GM18858 (cell line): ENCODE results near the gene ATP6V1D.
"Not testable (repeated sequence)": the region's sequence is repeated elsewhere in the genome, so short reads cannot be mapped to it uniquely, and the experiment has no call there.

Source experiments
- ATAC-seq: cut with Tn5 transposase; IDR thresholded peaks from one replicate; pipeline ENCODE4 v1.9.1; 2021; ENCODE audit not compliant: unreplicated experiment

Gene ATP6V1D

DNA sequence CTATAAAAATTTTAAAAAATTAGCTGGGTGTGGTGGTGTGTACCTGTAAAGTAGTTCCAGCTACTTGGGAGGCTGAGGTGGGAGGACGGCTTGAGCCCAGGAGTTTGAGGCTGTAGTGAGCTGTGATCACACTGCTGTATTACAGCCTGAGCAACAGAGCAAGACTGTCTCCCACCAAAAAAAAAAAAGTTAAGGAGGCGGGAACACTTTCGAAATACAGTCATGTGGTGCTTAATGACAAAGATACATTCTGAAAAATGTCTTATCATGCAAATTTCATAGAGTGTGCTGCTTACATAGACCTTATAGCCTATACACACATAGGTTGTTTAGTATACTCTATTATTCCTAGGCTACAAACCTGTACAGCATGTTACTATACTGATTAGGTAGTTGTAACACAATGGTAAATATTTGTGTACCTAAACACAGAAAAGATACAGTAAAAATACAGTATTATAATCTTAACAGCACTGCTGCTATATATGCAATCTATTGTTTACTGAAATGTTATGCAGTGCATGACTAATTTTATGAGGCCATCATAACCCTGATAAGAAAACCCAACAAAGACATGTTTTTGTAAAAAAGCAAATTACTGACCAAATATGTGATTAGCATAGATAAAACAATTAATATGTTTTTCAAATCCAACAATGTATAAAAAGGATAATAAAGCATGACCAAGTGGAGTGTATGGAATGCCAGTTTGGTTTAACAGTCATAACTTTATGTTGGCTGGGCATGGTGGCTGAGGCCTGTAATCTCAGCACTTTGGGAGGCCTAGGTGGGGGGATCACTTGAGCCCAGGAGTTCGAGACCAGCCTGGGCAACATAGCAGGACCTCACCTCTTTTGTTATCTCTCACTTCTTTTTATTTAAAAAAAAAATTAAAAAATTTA, 11.9 kb upstream of the ATP6V1D start:
- ATAC-seq: no peak

DNA sequence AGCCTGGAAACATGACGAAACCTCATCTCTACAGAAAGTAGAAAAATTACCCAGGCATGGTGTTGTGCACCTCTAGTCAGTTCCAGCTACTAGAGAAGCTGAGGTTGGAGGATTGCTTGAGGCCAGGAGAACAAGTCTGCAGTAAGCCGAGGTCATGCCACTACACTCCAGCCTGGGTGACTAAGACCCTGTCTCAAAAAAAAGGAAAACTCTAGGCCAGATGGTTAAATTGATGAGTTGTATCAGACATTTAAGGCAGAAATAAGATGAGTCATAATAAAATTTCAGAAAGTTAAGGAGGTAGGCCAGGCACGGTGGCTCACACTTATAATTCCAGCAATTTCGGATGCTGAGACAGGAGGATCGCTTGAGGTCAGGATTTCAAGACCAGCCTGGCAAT, 11.2 kb upstream of the ATP6V1D start:
- no peak for ATAC-seq

DNA sequence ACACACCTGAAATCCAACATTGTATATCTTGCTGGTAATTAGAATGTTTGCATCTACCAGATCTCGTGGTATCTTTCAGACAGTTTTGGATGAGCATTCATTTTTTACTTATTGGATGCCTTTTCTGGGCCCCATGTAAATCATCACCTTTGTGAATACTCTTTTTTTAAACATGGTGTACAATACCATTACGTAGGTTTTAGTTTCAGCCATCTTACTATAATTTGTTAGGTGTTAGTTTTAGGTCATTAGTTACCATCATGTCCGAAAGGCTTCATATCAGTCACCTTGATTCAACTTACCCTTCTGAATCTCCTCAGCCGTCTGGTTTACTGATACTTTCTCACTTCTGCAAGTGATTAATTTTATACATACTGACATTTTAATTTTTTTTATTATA, 5.9 kb upstream of the ATP6V1D start:
- no peak for ATAC-seq

DNA sequence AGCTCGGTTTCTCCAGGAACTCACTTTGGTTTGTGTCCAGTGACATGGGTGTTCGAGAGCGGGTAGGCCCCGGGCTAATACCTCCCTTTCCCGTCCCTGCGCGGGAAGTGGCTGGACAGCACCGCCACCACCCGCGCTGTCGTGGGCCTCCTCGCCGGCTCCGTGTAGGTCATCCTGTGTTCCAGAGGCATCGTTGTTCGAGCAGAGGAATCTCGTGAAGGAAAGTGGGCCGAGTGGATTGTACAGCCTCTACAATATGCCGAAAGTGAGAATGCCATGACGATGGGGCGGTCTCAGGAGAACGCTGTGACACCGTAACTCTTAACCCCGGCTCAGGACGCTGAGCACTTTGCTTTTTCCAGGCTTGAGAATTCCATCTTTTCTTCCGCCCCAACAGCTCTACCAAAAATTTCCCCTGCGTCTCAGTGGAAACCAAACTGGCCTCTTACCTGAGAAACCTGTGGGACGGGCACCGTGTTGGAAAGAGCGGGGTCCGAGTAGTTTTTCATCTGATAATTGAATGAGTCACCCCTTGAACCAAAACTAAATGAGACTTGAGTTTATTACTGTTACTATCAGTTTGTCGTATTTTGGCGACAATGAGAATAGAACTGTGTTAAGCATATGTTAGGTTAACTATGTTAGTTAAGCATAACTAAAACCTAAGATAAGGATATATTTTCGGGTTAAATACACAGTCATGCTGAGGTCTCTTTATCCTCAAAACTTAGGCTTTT, 1.0 kb upstream of the ATP6V1D start:
- ATAC-seq: no peak

DNA sequence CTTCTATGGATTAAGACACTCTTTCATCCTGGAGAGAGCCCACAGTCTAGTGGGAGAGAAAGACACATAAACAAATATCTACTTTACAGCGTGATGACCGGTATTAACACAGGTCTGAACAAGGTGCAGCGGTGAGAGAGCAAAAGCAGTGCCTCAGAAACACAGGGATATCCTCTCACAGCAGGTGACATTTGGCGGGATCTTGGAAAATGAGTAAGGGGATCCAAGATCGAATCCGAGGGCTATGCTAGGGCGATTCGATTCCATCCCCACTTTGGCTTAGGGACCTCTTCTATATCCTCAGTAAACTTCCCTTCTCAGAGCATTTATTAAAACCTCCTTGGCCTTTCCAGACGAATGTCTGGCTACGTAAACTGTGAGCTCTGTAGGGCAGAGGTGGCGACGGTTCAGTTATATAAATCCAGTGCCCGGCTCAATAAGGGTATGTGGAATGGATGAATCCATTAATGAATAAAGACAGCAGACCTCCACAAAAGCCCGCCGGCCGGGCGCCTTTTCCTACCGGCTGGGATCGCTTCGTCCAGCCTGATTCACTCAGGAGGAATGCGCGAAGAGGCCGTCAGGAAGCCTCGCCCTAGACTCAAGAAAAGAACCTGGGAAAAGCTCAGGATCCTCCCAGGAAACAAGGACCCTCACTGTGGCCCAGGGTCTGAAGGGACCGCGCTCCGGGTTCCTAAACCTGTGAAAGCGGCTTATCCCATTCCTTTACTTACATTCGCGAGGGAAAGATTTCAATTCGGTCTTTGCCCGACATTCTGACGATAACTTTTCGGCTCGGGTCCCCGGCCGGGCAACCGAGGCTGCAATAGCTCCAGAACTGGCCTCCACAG, 455 bp downstream of the ATP6V1D start:
- ATAC-seq: no peak

DNA sequence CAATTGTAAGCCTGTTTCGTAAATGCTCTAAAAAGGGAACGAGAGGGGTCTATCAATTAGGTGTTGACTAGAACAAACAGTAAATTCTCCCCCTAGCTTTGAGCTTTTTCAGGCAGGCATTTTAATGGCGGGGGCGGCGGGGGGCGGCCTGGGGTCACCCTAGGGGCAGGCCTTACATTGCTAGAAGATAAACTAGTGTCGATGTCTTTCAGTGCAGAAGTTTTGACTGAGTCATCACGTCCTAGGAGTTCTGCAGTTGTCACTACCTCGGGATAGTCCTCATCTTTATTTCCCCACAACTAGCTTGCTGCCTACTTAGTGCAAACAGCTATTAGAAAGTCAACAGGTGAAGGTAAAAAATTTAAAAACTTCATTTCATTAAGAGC, 1.6 kb downstream of the ATP6V1D start:
- ATAC-seq: no peak

DNA sequence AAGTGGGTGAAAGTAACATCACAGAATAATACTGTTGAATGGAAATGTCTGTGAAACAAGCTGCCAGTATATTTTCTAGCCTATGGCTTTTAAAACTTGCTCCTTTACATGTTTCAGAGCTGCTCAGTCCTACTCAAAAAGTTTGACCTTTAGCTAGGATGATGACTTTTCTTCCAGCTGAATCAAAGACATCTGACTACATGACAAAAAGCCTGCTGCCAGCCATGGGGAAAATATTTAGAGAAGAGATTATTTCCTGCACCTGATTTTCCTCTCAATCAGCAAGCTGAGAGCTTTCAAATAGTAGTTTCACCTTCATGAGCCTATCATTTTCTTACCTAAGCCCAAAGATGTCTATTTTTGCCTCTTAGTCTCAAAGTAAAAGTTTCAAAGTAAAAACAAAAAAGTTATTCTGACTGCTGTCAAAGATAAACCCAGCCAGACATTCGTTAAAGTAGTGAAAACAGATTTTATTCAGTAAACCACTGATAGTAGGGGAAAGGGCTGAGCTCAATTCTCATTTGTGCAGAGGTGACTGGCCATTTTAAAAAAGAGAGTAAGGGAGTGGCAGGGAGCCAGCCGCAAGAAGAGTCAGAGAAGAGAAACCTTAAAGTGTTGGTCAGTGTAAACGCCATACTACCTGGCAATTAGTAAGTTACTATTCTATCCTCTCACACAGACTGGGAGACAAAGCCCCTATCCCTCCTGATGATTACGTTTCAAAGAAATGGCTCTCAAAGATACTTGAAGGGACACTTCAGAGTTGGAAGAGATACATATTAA, 2.2 kb downstream of the ATP6V1D start:
- no peak for ATAC-seq

DNA sequence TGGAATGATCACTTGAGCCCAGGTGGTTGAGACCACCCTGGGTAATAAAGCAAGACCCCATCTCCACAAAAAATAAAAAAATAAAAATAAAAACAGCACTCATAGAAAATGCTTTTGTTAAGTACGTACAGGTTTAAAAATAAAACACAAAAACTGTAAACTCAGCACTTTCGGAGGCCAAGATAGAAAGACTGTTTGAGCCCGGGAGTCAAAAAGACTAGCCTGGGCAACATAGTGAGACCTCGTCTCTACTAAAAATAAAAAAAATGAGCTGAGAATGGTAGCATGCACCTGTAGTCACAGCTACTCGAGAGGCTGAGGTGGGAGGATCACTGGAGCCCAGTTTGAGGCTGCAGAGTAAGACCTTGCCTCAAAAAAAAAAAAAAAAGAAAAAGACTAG, 7.5 kb downstream of the ATP6V1D start:
- ATAC-seq: no peak

DNA sequence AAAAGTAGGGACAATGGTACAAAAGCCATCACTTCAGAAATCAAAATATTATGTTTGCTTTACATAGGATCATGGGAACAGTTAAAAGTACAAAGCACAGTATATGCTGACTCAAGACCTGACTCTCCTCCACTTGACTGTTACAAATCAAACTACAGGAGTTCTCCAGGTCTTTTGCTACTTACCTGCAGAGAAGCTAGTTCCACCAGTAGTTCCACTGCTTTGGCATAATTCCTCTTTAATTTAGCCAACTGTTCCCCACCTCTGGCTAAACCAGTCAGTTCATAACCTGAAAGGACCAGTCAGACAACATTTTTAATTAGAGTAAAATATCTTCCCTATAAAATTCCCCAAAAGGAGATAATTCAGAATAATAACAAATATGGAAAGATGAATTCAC, 14.0 kb downstream of the ATP6V1D start:
- ATAC-seq: no peak

DNA sequence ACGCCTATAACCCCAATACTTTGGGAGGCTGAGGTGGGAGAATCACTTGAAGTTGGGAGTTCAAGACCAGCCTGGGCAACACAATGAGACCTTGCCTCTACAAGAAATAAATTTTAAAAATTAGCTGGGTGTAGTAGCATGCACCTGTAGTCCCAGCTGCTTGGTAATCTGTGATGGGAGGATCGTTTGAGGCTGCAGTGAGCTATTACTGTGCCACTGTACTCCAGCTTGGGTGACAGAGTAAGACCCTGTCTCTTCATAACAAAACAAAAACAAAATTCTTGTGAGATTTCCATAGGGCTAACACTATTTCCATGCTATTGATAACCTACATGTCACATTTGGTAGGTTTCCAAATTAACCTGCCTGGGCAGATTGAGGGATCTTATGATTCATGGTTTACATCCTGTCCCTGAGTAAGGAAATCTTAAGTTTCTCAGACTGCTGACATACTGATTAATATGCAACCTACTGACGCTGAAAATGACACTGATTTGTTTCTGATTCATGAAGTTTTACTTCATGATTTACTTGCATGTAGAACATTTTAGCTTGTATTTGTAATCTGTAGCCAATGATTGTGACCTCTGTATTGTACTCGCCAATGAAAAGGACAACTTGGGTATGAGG, 15.9 kb downstream of the ATP6V1D start:
- no peak for ATAC-seq

DNA sequence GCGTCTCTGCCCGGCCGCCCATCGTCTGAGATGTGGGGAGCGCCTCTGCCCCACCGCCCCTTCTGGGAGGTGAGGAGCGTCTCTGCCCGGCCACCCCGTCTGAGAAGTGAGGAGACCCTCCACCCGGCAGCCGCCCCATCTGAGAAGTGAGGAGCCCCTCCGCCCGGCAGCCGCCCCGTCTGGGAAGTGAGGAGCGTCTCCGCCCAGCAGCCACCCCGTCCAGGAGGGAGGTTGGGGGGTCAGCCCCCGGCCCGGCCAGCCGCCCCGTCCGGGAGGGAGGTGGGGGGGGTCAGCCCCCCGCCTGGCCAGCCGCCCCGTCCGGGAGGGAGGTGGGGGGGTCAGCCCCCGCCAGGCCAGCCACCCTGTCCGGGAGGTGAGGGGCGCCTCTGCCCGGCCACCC, 18.4 kb downstream of the ATP6V1D start:
- ATAC-seq: not testable (repeated sequence)

DNA sequence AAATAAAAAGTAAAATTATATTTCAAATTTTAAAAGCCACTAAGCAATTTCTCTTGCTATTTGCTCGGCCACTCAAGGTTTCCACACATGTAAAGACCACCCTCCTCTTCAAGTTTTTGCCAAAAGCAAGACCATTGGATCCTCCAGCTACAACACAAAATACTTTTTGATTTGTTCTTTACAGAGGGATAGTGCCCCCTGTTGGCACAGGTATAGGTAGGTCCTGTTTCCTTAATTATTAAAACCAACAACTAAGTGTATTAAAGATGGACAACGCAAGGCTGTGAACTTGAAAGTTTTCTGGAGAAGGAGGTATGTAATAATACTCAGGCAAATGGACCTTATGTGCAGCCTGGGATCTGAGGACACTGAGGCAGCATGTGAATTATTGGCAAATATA, 23.8 kb downstream of the ATP6V1D start:
- no peak for ATAC-seq

DNA sequence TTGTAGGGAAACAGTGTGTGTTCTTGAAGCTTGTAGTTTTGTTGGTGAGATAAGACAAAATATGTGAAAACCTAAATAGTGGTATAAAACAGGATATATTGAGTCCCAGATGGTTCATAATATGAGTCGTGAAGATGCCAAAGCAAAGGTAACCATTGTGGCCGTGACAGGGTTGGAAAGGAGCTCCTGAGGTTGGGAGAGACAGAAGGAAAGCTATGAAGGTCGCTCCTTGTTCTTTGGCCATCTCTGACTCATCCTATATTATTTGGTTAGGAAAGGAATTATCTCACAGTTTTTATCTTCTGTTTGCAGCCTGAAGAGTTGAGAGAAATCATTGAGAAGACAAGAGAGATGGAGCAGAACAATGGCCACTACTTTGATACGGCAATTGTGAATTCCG, 27.1 kb downstream of the ATP6V1D start:
- ATAC-seq: no peak

DNA sequence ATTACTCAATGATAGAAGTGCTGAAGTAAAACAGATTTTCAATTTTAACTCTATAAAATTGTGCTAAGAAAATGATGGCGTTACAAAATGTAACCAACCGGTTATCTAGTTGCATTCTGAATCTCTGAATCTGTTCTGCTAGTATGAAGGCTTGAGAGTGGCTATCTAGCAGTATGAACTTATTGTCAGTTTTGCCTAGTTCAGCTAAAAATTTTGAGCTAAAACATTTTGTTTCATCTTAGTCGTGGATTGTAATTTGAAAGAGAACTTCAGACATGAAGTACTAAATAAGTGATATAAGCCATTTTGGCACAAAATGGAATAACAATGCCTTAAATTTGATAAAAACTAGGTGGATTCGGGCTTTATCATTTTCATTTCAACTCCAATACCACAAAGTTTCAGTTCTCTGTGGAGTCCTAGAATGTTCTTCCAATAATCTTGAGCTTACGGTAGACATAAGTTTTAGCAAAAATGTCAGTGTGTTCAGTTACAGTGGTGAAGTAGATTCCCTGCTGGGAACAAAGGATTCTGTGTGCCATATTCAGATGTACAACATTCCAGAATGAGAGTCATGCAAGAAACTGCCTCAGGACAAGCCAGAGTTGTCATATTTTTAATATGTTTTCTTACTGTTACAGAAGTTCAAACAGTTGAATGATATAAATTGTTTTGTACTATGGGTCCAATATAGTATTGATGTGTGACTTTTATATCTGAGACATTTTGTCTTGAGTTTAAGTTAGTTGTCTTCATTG, 28.1 kb downstream of the ATP6V1D start:
- ATAC-seq: no peak

DNA sequence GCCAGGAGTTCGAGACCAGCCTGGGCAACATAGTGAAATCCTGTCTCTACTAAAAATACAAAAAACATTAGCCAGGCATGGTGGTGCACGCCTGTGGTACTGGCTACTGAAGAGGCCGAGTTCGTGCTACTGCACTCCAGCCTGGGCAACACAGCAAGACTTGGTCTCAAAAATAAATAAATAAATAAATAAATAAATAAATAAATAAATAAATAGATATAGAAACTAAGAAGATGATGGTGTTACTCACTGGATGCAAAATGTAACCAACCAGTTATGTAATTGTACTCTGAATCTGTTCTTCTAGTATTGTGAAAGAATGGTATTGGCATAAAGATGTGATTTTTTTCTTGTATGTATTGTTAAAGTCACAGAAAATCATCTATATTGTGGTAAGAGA, 29.9 kb downstream of the ATP6V1D start:
- ATAC-seq: not testable (repeated sequence)

DNA sequence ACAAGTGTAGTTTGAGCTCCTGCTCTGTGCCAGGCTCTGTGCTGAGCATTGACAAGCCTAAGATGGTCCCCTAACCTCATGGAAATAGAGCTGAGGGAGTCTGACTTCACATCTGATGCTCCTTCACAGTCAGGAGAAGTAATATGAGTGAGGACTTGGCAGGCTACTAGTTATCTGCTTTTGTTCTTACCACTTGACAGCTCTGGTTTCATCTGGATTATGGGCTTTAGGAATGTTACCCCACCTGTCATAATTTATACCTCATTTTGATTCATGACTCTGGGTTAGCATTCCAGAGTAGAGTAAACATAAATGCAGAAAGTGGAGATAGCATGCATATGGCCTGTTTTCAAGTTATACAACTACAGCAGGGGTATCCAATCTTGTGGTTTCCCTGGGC, 40.5 kb downstream of the ATP6V1D start:
- ATAC-seq: no peak

DNA sequence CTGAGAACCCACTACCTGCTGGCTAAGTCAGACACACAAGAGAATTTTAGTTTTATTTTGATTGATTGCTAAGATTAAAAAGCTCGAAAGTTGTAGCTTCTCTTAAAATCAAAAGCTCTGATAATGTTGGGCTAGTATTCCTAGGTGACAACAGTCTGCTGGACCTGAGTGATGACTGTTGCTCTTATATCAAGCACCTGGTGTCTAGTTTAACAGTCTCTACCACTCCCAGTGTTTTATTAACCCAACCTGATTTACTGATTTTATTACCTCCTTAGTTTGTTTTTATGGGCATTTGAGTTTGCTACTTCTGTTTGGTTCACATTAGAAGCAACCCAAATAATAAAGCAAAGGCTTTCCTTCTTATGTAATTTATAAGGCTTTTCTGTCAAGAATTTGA, 41.8 kb downstream of the ATP6V1D start:
- ATAC-seq: no peak

DNA sequence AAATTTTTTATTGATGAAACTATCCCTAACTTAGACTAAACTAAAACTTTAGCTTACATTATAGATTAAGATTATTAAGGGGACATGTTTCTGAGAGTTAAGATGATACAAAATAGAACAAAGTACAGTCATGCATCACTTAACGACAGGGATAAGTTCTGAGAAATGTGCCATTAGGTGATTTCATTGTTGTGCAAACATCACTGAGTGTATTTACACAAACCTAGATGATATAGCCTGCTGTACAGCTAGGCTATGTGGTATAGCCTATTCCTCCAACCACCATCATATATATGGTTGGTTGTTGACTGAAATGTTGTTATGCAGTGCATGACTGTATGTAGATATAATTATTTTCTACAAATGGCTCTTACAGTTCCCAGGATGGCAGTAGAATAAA, 46.5 kb downstream of the ATP6V1D start:
- no peak for ATAC-seq

DNA sequence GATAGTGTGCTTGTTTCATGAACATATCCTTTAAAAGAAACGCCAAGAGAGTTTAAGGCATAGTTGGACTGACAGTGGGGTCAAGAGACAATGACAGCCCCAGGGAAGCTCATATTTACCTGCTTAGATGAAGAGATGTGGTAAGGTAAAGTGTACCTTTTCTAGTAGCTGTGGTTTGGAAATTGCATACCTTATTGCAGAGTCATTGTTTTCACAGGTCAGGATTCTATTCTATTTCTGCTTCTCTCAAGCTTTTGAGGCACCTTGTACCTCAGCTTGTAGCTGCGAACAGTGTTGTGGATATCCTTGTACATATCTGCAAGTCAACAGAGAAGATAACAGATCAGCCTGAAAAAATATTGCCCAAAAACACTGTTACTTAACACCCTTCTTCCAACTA, 47.7 kb downstream of the ATP6V1D start:
- ATAC-seq: no peak
